Hippocampal formation (tissue), 2 donors: ENCODE measurements around the gene ADAM17.
"Not testable (repeated sequence)": the region's sequence is repeated elsewhere in the genome, so short reads cannot be mapped to it uniquely, and the experiment has no call there.

Source experiments
- DNase-seq, 2 donors: peaks; one replicate each; lab custom pipeline; 2025; lab: John Stamatoyannopoulos, UW

Gene ADAM17

DNA sequence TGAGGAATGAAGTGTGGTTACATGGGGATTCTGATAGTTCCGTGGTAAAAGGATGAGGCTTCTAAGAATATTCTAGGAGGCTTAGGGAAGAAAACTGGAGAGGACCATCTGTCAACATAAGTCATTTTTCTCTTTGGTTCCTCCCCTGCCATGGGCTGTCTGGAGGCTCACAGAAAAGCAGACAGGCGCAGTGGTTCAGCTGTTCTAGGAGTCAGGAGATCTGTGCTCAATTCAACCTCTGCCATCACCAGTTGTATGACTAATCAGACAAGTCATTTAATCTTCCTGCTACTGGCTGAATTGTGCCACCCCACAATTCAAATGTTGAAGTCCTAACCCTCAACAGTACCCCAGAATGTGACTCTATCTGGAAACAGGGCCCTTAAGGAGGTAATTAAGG is 36.4 kb downstream of the ADAM17 start:
- DNase-seq = no peak

DNA sequence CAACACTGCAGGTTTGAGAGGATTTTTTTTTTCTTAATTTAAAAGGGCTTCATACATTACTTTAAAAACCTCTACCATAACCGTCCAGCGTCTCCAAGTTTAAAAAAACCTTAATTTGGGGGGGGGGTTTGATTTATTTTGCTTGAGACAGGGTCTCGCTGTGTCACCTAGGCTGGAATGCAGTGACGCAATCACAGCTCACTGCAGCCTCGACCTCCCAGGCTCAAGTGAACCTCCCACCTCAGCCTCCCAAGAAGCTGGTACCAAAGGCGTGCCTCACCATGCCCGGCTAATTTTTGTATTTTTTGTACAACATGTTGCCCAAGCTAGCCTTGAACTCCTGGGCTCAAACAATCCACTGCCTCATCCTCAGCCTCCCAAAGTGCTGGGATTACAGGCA is 36.9 kb downstream of the ADAM17 start:
- no peak for DNase-seq

DNA sequence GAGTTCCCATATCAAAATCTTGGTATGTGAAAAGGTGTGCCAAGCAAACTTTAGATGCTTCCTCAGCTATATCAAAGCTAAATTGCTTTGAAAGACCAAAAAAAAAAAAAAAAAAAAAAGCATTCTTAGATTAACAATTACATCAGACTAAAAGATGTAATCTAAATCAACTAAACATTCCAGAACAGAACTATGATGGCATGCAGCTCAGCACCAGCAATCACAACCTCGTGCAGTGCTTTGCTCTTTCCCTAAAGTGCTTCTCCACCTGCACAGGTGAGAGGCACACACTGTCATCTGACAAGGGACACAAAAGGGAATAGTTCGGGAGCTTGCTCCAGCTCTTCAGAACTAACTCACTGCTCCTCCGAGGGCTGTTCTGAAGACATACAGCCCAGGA is 37.5 kb downstream of the ADAM17 start:
- no peak for DNase-seq

DNA sequence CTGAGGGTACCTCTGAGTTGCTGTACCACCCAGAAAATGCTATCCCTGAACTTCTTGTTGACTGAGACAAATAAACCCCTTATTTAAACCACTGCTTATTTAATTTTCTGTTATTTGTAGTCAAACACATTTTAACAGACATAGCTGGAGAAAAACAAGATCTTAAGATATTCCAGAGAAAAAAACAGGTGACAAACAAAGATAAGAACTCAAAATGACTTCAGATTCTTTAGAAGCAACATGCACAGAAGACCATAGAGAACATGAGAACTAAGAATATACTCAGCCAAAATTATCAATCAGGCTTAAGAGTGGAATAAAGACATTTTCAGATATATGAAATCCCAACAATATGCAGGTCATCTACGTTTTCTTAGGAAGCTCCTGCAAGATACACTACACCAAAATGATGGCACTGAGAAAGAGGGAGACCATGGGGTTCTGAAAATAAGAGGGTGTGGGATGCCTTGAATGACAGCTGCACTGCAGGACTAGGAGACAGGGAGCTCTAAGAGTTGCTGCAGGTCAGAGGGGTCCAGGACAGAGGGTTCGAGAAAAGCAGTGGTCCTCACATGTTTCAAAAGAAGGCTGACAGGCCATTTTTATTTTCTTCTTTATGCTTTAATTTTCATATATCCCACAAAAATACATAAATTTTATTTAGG is 38.4 kb downstream of the ADAM17 start:
- DNase-seq = no peak

DNA sequence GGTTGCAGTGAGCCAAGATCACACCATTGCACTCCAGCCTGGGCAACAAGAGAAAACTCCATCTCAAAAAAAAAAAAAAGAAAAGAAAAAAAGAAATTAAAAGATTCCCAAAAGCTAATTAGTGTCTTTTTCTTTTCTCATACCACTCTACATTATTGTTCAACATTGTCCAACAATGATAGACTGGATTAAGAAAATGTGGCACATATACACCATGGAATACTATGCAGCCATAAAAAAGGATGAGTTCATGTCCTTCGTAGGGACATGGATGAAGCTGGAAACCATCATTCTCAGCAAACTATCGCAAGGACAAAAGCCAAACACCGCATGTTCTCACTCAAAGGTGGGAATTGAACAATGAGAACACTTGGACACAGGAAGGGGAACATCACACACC is 41.7 kb downstream of the ADAM17 start:
- DNase-seq = not testable (repeated sequence)

DNA sequence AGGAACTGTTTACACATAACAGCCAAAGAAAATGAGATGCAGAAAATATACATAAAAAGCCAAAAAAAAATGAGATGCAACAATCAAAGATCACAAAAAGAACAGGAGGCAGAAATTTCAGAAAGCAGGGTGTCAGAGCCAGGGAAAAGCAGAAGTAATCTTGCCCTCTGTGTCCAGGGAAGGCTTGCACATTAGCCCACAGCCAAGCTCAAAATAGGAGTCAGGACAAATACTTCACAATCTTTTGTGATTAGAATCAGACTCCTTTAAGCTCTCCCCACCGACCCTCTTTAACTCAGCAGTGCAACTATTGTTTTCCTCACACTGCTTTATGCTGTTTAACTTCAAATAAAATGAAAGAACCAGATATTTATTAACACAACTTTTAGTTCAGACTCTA is 46.7 kb downstream of the ADAM17 start:
- no peak for DNase-seq

DNA sequence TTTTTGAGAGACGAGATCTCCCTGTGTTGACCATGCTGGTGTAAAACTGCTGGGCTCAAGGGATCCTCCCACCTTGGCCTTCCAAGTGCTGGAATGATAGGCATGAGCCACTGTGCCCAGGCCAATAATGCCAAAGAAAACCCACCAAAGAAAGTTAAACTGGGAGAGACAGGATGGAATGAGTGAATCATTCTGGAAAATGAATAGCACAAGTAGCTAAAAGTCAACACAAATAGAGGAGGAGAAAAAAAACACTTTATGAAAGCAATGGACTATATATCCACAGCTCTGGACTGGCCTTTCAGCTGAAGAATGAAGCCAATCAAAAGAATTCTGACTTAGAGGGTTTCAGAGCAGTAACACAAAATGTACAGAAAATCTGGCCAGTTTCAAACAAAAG is 57.4 kb downstream of the ADAM17 start:
- no peak for DNase-seq

DNA sequence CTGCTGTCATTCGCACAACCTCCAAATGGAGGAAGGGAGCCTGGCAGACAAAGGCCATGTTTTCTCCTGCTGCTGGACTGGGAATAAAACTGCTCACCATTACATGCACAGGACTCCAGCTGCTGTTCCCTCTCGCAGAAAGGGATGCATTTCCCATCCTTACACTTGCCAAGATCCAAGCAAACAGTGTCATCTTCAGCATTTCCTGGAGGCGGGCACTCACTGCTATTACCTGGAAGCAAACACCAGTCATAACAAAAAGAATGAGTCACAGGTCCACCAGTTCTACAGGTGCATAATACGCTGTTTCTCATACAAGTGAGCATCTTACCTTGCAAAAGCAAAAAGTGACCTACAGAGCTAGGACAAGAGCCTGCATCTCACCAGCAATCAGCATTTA is 58.6 kb downstream of the ADAM17 start:
- no peak for DNase-seq

DNA sequence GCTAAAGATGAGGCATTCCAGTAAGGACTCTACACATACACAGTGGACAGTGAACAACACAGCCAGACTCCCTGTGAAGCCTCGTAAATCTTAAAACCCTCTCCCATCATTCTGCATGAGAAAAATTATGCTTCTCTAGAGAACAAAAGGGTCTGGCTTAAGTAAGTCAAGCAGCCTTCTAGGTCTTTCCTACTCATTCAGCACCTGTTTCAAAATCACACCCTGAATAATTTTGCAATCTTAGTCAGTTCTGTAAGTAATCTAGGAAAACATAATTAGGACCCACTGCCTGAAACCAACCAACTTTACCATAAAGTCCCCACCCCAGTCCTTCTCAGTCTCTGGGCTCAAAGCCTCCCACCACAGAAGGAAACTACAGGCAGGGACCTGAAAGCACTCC is 61.5 kb downstream of the ADAM17 start:
- DNase-seq = no peak

DNA sequence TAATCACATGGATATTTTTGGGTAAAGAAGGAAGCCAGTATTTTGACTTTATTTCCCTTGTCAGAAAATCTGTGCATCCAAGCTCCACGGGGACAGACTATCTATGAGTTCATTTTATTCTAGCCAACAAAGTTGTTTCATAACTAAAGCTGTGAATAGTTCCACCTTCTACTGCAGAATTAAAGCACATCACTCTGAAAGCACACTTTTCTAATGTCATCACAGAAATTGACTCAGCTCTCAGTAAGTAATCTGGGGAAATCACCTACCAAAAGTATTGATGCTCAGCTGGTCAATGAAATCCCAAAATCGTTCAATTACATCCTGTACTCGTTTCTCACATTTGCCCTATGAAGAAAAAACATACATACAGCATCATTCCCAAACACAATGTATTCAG is 62.2 kb downstream of the ADAM17 start:
- DNase-seq = no peak

DNA sequence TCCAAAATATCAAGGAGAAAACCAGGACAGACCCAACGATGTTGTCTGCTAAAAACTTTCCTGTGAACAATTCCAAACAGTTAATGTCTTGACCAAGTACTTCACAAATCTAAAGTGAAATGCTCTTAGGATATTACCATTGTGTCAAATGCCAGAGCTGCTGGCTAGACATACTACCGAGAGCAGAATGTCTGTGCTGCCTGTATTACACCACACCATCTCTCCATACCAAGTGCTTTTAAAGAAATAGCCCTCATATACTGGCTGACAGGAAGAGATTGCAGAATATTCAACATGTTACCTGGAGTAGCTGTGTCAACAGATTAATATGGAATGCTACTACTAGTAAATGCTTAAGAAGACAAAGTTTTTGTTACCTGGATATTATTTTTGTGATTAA is 62.7 kb downstream of the ADAM17 start:
- DNase-seq = no peak

DNA sequence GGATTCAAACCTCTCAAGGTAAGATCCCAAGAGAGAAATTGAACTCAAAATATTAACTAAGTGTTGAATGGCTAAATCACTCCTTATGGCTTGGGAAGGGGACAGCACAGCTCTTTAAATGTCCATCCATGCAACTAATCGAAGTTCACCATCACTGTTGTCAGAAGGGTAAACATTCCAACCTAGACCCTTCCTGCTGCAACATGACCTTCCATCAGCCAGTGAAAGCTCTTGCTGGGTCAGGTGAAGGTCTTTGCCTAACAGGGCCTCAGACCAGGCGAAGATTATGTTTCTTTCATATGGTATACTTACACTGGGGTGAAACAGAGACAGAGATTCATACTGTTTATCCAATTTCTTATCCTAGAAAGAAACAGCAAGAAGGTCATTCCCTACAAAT is 64.8 kb downstream of the ADAM17 start:
- no peak for DNase-seq

DNA sequence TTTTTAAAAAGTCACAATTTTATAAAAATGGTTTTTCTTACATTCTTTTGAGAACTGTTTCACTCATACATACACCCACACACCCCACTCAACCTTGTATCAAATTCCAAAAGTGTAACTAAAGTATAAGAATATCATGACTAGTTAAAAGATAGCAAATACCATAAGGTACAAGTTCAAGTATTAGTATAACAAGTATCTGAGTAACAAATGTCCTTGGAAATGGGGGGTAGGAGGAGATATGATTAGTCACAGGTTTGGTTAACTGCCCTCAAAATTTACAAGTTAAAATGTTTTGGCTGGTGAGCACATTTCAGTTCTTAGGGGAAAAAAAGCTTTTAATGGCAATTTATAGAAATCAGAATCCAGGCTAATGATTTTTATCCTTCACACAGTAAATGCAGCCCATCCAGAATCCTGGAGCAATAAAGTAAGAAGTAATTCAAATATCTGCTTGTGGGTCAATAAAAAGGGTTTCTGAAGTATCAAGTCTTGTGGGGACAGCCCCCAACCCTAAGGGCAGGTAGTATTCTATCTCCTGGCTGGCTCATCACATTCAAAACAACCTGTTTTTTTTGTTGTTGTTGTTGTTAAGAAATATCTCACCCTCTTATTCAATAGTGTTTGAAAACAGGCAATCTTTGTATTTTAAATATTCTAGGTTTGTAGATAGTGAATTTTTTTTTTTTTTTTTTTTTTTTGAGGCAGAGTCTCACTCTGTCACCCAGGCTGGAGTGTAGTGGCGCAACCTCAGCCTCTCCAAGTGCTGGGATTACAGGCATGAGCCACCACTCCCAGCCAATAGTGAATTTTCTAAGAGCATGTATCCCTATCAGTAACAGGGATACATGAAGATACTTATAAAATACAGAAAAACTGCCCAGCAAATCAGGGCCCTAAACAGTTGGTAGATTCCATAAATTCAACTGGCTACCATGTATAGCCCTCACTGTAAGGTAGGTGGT is 66.8 kb downstream of the ADAM17 start:
- no peak for DNase-seq

DNA sequence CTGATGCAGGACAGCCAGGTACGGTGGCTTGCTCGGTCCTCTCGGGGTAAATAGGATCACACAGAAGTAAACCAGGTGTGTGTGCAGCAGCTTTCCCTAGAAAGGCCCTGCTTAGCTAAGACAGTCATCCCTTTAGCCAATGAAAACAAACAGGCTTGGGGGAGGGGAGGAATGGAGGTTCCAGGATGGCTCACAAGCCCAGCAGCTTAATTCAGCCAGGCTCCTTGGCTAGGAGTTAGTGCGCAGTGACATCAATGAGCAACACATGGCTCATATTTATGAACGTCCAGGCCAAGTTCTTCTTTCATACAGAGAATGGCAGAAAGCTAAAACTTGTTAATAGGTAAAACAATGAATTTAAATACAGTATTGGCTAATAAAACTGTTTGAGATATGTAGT is 71.1 kb downstream of the ADAM17 start:
- DNase-seq = no peak

DNA sequence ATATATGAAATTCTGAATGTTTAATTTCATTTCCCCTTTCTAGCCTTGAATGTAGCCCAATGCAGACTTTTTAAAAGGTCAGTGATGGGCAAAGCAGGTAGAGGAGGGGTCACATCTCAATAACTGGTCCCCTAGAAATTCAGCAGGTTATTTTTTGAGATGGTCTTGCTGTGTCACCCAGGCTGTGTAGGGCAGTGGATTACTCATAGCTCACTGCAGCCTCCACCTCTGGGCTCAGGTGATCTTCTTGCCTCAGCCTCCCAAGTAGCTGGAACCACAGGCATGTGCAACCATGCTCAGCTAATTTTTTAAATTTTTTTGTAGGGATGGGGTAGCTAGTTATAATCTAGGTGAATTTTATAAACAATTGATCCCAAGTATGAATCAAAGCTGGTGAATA is 72.5 kb downstream of the ADAM17 start:
- no peak for DNase-seq

DNA sequence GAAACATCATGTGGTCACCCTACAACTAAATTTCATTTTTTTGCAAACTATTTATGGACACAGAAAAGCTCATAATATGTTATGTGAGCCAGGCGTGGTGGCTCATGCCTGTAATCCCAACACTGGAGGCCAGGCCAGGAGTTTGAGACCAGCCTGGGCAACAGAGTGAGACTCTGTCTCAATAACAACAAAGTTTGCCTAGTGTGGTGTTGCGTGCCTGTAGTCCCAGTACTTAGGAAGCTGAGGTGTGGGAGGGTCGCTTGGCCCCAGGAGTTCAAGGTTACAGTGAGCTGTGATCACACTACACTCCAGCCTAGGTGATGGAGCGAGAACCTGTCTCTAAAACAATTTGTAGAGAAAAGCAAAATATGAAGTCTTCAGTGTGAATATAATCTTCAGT is 75.5 kb downstream of the ADAM17 start:
- DNase-seq = no peak

DNA sequence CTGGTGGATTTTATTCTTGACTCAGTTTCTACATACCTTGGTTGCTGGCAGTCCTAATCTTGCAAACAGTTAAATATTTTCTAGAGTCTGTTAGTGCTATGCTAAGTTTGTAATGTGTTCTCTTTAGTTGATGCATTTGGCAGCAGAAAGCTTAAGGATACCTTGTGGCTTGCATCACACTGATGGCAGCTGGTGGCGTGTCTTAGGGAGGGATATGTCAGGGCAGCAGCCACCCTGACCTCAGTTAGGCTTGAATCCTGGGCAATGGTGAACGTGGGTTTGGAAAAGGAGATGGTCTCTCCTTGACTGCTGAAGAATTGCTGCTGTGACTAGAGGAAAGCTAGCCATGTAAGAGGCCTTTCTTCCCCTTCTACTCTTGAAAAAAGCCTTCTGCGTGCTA is 77.1 kb downstream of the ADAM17 start:
- DNase-seq = no peak

DNA sequence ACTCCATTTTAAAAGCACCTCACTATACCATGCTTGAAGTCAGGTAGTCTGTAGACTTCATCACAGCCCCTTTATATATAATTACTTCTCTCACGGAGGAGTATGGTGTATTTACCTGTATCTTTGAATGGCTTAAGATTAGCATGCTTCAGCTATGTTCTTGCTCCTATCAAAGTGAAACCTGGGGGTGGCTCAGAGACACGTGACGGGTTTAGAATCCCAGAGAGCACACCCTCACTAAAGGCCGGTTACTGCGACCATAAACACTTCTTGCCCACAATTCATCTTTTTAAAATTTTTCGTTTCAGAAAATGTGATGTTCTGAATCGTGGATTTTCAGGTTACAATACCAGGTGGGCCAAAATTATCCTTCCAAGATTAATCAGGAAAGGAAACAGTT is 77.7 kb downstream of the ADAM17 start:
- no peak for DNase-seq

DNA sequence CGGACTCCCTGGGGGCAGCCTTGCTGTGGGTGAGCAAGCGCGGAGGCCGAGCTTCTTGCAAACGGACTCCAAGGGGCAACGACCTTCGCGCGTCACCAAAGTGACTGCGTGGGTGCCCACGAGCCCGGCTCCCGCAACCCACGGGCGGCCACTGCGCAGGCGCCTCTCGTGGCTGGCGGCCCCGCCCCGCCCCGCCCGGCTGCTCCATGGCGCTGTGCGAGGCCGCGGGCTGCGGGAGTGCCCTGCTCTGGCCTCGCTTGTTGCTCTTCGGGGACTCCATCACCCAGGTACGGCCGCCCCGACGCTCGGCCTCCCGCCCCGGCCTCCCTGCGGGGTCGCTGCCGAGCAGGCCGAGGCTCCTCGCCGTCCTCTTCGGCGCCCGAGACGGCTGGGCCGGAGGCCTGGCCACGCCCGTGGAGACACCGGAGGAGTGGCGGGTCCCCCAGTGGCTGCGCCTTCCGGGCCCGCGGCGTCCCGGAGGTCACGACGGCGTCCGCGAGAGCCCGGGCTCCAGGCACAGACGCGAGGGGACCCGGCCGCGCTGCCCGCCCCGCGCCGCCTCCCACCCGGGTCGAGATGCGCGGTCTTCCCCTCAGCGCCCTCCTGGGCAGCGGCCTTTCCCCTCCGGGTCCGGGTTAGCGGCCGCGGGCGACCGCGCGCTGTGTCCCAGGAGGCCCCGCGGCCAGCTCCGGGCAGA is 81.1 kb downstream of the ADAM17 start, which contains the start of gene IAH1:
Gene IAH1 (plus strand): TSS at position 191 of the 697 bp plus-strand sequence. CDS start 16 bp downstream, at position 207.
- peak in 1 of 2 donors; percentile 68 for DNase-seq

DNA sequence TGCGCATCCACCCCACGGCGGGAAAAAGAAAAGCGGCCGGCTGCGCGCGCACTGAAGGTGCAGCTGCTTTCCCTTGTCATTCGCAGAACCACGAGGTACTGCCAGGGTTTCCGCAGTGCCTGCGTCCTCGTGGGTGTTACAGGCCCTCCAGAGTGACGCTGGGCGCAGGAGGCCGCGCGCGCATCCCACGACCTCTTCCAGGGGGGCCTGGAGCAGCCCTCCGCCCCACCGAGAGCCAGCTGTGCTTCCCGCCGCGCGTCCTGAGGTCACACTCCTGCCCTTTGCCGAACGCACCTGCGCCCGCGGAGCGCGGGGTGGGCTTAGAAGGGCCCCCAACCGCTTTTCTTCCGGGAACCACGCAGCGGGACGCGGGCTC is 81.7 kb downstream of the ADAM17 start:
- peak; percentile 12 to 35 for DNase-seq

DNA sequence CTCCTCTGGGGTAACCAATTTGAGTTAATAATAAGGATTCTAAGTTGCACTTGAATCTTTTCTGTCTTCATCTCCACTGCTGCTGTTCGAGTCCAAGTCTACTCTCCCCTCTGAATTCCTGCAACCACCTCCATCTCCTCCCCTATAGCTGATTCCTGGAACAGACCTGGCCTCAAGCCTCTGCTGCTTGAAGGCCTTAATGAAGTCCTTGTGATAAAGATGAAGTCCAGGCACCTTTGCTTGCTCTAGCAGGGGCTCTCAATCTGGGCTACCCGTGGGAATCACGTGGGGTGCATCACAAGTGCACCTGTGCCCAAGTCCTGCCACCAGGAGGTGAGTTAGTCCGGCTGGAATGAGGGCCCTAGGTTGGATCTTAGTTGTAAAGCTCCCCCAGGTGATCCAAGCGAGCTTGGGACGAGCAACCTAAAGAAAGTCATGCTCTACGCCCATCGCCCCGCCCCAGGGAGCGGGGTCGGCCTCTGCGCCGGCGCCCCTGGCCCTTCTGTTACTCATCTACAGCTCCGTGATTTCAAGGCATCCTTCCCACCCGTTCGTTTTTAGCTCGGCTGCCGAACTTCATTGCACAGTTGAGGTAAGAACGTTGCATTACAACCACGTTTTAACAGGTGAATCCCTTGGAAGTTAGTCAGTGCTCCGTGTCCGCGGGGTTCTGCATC is 82.2 kb downstream of the ADAM17 start:
- no peak for DNase-seq

DNA sequence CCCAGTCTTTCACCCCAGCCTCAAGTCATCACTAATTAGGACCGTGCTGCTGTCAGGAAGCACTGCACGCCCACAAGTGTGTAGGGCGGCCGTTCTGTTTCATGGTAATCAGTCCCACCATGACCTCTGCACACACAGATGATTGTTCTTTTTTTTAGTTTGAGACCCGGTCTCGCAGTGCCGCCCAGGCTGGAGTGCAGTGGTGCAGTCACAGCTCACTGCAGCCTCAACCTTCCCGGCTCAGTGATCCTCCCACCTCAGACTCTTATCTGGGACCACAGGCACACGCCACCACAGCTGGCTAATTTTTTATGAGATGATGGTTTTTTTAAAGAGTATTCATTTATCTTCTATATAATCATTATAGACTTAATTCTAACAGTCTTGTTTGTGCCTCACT is 83.1 kb downstream of the ADAM17 start:
- DNase-seq = no peak
